Subcutaneous abdominal adipose tissue (tissue), 5 donors: ENCODE data around the gene NXNL1.
A peak's percentile ranks its signal among the peaks of the same experiment; 100 is the strongest.
"Not testable (repeated sequence)": the region's sequence is repeated elsewhere in the genome, so short reads cannot be mapped to it uniquely, and the experiment has no call there.

Source experiments
- H3K27ac ChIP-seq: one replicate; pipeline ENCODE4 v1.7.0; 2013; ENCODE audit warnings: low read depth, mild to moderate bottlenecking, inconsistent platforms, low read length, moderate library complexity
- H3K27me3 ChIP-seq, 5 donors: one replicate each; pipeline ENCODE4 v1.7.0; 2013; ENCODE audit warnings: low read length in 5 of 5, inconsistent platforms in 1 of 5; ENCODE audit not compliant: control insufficient read depth in 5 of 5, insufficient read depth in 4 of 5
- H3K36me3 ChIP-seq, 5 donors: one replicate each; pipeline ENCODE4 v1.7.0; 2013; ENCODE audit warnings: low read length in 5 of 5; ENCODE audit not compliant: control insufficient read depth in 5 of 5, insufficient read depth in 5 of 5
- H3K4me1 ChIP-seq, 5 donors: one replicate each; pipeline ENCODE4 v1.7.0; 2013; ENCODE audit warnings: low read length in 5 of 5, mild to moderate bottlenecking in 3 of 5, moderate library complexity in 1 of 5; ENCODE audit not compliant: control insufficient read depth in 5 of 5, insufficient read depth in 5 of 5
- H3K4me3 ChIP-seq, 5 donors: one replicate each; pipeline ENCODE4 v1.7.0; 2013; ENCODE audit warnings: low read length in 5 of 5, low read depth in 1 of 5
- H3K9ac ChIP-seq, 5 donors: one replicate each; pipeline ENCODE4 v1.7.0; 2013; ENCODE audit warnings: low read length in 5 of 5, mild to moderate bottlenecking in 4 of 5, moderate library complexity in 3 of 5
- H3K9me3 ChIP-seq, 5 donors: one replicate each; pipeline ENCODE4 v1.7.0; 2013; ENCODE audit warnings: low read length in 5 of 5; ENCODE audit not compliant: control insufficient read depth in 5 of 5
- donor health status: healthy.
- donor health status: healthy.
- donor health status: healthy.
- donor health status: healthy.
- donor health status: healthy.

The NXNL1 gene

DNA sequence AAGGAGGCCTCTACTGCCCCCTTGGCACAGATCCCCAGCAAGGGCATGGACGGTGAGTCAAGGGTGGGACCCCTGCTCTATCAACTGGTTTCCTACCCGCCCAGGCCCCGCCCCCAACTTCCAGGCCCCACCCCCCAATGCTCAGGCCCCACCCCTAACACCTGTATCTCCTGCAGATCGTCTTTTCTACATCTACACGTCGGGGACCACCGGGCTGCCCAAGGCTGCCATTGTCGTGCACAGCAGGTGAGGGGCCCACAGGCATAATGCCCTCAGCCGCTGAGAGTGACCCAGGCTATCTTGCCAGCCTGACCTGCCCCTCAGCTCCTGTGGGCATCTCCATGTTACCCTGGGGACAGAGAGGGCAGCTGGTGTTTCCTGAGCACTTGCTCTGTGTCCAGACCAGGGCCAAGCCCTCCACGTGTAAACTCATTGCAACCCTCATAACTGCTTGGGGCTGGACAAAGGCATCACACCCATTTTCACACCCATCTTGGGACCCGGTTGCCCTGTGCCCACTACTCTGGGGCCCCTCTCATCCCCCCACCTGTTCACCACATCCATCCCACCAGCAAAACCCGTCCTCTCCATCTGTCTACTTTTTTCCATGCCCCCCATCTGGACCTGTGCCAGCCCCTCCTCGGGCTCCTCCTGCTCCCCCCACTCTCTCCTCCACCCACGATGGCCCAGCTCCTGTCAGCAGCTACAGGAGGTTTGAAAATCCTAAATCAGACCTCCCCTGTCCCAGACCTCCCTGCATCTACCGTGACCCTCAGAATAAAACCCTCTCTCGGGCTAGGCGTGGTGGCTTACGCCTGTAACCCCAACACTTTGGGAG lies 26.8 kb upstream of the NXNL1 start:
- H3K4me1 ChIP-seq: peaks cover 4 to 43% (median 24%) of the 10 kb centered on the region in 5 donors
- peaks cover 0 to 37% (median 17%) of the 10 kb centered on the region in 5 donors for H3K36me3 ChIP-seq
- no peaks in the 10 kb centered on the region for H3K9me3 ChIP-seq
- peak overlapping the region in 1 of 5 donors; percentile 69 for H3K9ac ChIP-seq
- peak overlapping the region; percentile 74 for H3K27ac ChIP-seq
- no peak overlapping the region for H3K4me3 ChIP-seq
- H3K27me3 ChIP-seq: no peaks in the 10 kb centered on the region

DNA sequence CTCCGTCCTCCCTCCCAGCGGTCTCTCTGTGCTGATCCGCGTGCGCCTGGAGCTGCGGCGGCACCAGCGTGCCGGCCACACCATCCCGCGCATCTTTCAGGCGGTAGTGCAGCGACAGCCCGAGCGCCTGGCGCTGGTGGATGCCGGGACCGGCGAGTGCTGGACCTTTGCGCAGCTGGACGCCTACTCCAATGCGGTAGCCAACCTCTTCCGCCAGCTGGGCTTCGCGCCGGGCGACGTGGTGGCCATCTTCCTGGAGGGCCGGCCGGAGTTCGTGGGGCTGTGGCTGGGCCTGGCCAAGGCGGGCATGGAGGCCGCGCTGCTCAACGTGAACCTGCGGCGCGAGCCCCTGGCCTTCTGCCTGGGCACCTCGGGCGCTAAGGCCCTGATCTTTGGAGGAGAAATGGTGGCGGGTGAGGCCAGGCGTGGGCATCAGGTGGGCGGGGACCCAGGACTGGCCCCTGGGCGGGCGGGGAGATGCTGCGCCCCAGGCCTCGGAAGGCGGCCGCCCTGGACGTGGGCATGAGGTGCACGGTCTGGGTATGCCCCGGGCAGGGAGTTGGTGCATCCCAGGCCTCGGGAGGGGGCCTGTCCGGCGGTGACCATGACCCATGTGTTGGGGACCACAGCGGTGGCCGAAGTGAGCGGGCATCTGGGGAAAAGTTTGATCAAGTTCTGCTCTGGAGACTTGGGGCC lies 26.0 kb upstream of the NXNL1 start:
- Histone ChIP-seq H3K27me3 (no peaks in the 10 kb centered on the region), H3K4me1 (peaks cover 4 to 44% (median 27%) of the 10 kb centered on the region in 5 donors), H3K27ac (no peak overlapping the region), H3K4me3 (no peak overlapping the region), H3K9me3 (no peaks in the 10 kb centered on the region), H3K9ac (peak overlapping the region in 1 of 5 donors; percentile 35), H3K36me3 (peaks cover 0 to 37% (median 17%) of the 10 kb centered on the region in 5 donors)

DNA sequence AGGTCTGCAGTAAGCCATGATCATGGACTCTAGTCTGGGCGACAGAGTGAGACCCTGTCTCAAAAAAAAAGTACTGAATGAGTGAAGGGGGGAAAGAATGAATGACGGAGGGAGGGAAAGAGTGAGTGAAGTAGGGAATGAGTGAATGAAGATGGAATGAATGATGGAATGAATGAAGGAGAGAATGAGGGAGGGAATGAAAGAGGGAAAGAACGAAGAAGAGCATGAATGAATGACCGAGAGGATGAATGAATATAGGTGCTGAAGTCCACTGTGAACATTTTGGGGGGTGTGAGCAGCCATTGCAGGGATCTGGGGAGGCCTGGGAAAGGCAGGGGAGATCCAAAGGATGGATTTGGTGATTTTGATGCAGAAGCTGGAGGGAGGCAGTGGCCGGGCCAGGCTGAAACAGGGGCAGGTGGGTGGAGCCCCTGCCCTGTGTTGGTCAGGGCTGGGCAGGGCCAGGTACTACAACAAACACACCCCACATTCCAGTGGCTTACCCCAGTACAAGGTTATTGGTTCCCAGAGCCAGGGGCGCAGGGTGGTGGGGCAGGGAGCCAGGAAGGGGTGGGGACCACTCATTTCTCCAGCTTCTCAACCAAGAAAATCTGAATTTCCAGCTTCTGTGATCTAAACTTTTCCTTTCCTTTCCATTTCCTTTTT lies 23.9 kb upstream of the NXNL1 start:
- no peak overlapping the region for H3K9ac ChIP-seq
- H3K27ac ChIP-seq: no peak overlapping the region

DNA sequence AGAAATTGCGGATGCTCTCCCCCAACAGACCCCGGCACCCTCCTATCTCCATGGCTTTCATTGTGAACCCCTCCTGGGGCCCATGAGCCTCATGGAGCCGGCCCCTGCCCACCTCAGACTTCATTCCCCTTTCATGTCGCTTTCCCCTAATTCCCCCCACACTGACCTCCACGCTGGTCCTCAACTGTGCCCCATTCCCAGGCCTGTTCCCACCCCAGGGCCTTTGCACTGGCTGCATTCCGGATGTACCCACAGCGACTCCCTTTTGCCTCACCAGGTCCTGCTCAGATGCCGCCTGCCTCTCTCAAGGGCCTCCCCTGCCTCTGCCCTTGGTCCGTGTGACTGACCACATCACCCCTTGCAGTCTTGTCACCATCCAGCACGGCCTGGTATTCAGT lies 22.9 kb upstream of the NXNL1 start:
- Histone ChIP-seq H3K36me3 (peaks cover 0 to 28% (median 15%) of the 10 kb centered on the region in 5 donors), H3K27me3 (no peaks in the 10 kb centered on the region), H3K27ac (no peak overlapping the region), H3K4me3 (no peak overlapping the region), H3K4me1 (peaks cover 3 to 35% (median 29%) of the 10 kb centered on the region in 5 donors), H3K9ac (no peak overlapping the region), H3K9me3 (no peaks in the 10 kb centered on the region)

More for the DNA sequence above, 23.9 kb upstream of the NXNL1 start:
- H3K36me3 ChIP-seq: peaks cover 0 to 35% (median 17%) of the 10 kb centered on the region in 5 donors
- H3K27me3 ChIP-seq: no peaks in the 10 kb centered on the region
- no peaks in the 10 kb centered on the region for H3K9me3 ChIP-seq
- H3K4me1 ChIP-seq: peaks cover 5 to 44% (median 34%) of the 10 kb centered on the region in 5 donors
- H3K4me3 ChIP-seq: no peak overlapping the region

DNA sequence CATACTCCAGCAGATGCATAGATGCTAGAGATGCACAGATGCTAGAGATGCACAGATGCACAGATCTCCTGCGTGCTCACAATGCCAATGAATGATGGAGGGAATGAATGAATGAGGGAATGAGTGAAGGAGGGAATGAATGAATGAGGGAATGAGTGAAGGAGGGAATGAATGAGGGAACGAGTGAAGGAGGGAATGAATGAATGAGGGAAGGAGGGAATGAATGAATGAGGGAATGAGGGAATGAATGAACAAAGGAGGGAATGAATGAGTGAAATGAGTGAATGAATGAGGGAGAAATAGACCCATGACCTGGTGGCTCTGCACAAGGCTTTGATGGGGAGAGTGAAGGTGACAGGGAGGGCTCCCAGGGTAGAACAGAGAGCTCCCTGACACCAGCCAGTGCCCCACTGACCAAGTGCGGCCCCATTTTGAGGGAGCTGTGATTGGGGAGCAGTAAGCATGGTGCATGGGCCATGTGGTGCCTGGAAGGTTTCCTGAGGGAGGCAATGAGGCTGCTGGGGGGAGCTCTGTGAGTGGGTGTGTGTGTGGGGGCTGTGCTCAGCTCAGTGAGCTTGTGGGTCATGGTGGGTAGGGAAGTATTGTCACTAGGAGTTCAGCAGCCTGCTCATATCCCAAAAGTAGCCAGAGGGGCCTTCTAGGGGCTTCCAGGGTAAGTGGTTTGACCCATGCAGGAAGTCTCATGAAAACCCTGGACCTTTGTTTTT lies 22.3 kb upstream of the NXNL1 start:
- H3K4me1 ChIP-seq: peaks cover 3 to 30% (median 24%) of the 10 kb centered on the region in 5 donors
- peaks cover 0 to 27% (median 13%) of the 10 kb centered on the region in 5 donors for H3K36me3 ChIP-seq
- no peak overlapping the region for H3K27ac ChIP-seq
- no peak overlapping the region for H3K9ac ChIP-seq
- H3K4me3 ChIP-seq: no peak overlapping the region
- no peaks in the 10 kb centered on the region for H3K27me3 ChIP-seq
- H3K9me3 ChIP-seq: no peaks in the 10 kb centered on the region

DNA sequence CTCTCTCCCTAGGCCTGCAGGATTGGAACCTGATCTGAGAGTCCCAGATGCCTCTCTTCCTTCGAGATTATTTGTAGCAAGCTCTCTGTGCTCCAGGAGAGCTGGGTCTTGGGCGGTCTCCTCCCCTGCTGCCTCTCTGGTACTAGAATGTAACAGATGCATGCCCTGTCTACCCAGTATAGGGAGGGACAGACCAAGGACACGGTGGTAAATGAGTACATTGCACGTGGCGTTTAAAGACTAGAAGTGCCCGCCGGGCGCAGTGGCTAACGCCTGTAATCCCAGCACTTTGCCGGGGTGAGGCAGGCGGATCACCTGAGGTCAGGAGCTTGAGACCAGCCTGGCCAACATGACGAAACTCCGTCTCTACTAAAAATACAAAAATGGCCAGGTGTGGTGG lies 21.3 kb upstream of the NXNL1 start:
- Histone ChIP-seq H3K4me3 (no peak overlapping the region), H3K27me3 (no peaks in the 10 kb centered on the region), H3K27ac (no peak overlapping the region)

DNA sequence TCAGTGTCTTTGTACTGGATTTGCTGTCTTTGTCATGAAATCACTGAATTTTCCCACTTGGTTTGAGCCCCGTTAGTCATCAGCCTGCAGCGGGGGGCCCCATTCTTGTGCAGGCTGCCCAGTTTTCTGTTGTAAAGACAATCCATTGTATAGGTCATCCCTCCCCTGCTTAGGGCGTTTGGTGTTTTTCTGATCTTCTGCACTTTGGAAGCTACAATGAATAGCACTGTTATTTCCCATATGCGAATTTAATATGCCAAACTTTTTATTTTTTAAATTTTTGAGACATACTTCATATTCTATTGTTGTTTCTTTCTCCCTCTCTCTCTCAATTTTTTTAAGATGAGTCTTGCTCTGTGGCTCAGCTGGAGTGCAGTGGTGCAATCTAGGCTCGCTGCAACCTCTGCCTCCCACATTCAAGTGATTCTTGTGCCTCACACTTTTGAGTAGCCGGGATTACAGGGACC lies 18.6 kb upstream of the NXNL1 start:
- Histone ChIP-seq H3K36me3 (peaks cover 0 to 5% (median 3%) of the 10 kb centered on the region in 5 donors), H3K9ac (no peak overlapping the region), H3K27me3 (no peaks in the 10 kb centered on the region), H3K27ac (no peak overlapping the region), H3K4me3 (no peak overlapping the region), H3K4me1 (peaks cover 8 to 34% (median 30%) of the 10 kb centered on the region in 5 donors), H3K9me3 (no peaks in the 10 kb centered on the region)

More for the DNA sequence above, 21.3 kb upstream of the NXNL1 start:
- Histone ChIP-seq H3K9ac (no peak overlapping the region), H3K36me3 (peaks cover 0 to 19% (median 7%) of the 10 kb centered on the region in 5 donors), H3K9me3 (no peaks in the 10 kb centered on the region), H3K4me1 (peaks cover 1 to 22% (median 20%) of the 10 kb centered on the region in 5 donors)

DNA sequence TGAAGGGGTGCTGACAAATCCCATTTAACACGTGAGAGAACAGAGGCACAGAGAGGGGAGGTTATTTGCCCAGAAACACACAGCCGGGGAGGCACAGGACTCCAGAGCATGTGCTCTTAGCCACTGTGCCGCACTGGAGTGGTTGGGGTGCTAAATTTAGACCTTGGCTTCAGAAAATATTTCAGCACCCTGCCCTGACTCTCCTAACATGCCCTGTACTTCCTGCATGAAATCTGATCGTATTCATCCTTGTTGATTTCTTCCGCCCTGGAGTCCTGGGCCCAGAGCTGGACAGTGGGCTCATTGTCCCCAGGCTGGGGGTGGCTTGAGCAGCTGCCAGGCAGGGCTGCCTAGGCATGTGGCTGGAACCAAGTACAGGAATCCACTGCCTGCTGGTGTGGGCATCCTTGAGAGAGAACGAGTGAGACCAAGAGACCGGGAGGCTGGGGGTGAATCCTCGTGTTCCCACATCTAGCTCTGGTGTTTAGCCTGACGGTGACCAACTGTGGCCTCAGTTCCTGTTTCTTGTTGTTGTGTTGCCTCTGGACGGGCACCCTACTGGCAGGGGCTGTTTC lies 14.9 kb upstream of the NXNL1 start:
- peak overlapping the region in 3 of 5 donors; percentile 6 to 19 (median 14) for H3K4me3 ChIP-seq
- no peaks in the 10 kb centered on the region for H3K27me3 ChIP-seq
- H3K4me1 ChIP-seq: peaks cover 8 to 49% (median 38%) of the 10 kb centered on the region in 5 donors
- H3K27ac ChIP-seq: peak overlapping the region; percentile 46
- no peaks in the 10 kb centered on the region for H3K9me3 ChIP-seq
- peak overlapping the region in 3 of 5 donors; percentile 53 to 72 (median 63) for H3K9ac ChIP-seq
- H3K36me3 ChIP-seq: peaks cover 0 to 3% (median 0%) of the 10 kb centered on the region in 5 donors

DNA sequence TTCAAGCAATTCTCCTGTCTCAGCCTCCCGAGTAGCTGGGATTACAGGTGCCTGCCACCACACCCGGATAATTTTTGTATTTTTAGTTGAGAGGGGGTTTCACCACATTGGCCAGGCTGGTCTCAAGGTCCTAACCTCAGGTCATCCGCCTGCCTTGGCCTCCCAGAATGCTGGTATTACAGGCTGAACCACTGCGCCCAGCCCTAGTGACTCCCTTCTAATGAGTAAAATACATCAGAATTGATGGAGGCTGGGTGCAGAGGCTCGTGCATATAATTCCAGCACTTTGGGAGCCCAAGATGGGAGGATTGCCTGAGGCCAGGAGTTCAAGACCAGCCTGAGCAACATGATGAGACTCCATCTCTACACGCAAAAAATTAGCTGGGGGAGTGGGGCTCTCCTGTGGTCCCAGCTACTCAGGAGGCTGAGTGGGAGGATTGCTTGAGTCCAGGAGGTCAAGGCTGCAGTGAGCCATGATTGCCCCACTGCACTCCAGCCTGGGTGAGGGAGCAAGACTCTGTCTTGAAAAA lies 14.3 kb upstream of the NXNL1 start:
- Histone ChIP-seq H3K9ac (peak overlapping the region in 3 of 5 donors; percentile 53 to 72 (median 63)), H3K4me3 (peak overlapping the region in 1 of 5 donors; percentile 14), H3K27ac (peak overlapping the region; percentile 46), H3K4me1 (peaks cover 7 to 48% (median 36%) of the 10 kb centered on the region in 5 donors)
- not testable (repeated sequence) for H3K36me3 ChIP-seq, H3K27me3 ChIP-seq, H3K9me3 ChIP-seq
